ENCODE results near the gene KMT2C.

- TF ChIP-seq POLR2A (IDR thresholded peaks at IDR 0.05) (no peak), CTCF (IDR thresholded peaks at IDR 0.05) (no peak)
These were observed 16.1 kb downstream of the KMT2C start for GRCh38 chr7:152419473-152420429.

Measured in Peyer's patch (tissue), 4 donors.